Mesendoderm (in vitro differentiated cells): Measurements from ENCODE around the gene SLC12A7.

Source experiments
- DNase-seq: peaks from one replicate; pipeline ENCODE4 v3.0.0; 2013
- H2AK5ac ChIP-seq: 2 replicates; pipeline ENCODE4 v1.6.1; 2013; ENCODE audit warnings: low read length, inconsistent platforms
- H2BK120ac ChIP-seq: 2 replicates; pipeline ENCODE4 v1.6.1; 2013; ENCODE audit warnings: low read depth, mild to moderate bottlenecking, low read length, moderate library complexity, mixed read lengths
- H2BK15ac ChIP-seq: replicated peaks from 2 replicates; pipeline ENCODE4 v1.6.1; 2013; ENCODE audit warnings: low read depth, mild to moderate bottlenecking, moderate library complexity
- H2BK5ac ChIP-seq: 2 replicates; pipeline ENCODE4 v1.6.1; 2013; ENCODE audit warnings: low read length, inconsistent platforms
- H3K18ac ChIP-seq: 2 replicates; pipeline ENCODE4 v1.6.1; 2013; ENCODE audit warnings: mild to moderate bottlenecking, low read length, mixed read lengths
- H3K23ac ChIP-seq: one replicate; pipeline ENCODE4 v1.6.1; 2013; ENCODE audit warnings: low read length
- H3K27ac ChIP-seq: 2 replicates; pipeline ENCODE4 v1.5.1; 2013; ENCODE audit warnings: low read depth, mild to moderate bottlenecking, inconsistent platforms, low read length, moderate library complexity
- H3K27me3 ChIP-seq: 2 replicates; pipeline ENCODE4 v1.6.1; 2013; ENCODE audit warnings: low read length, control low read depth, mild to moderate bottlenecking, inconsistent platforms; ENCODE audit not compliant: insufficient read depth, poor library complexity
- H3K36me3 ChIP-seq: 2 replicates; pipeline ENCODE4 v1.6.1; 2013; ENCODE audit warnings: low read length, inconsistent platforms; ENCODE audit not compliant: control insufficient read depth, insufficient read depth
- H3K4ac ChIP-seq: one replicate; pipeline ENCODE4 v1.6.1; 2013; ENCODE audit warnings: low read depth, mild to moderate bottlenecking, low read length, moderate library complexity
- H3K4me1 ChIP-seq: 2 replicates; pipeline ENCODE4 v1.6.1; 2013; ENCODE audit warnings: low read depth, low read length, inconsistent platforms; ENCODE audit not compliant: control insufficient read depth
- H3K4me2 ChIP-seq: 2 replicates; pipeline ENCODE4 v1.6.1; 2013; ENCODE audit warnings: low read length
- H3K4me3 ChIP-seq: 2 replicates; pipeline ENCODE4 v1.5.1; 2013; ENCODE audit warnings: mild to moderate bottlenecking, low read length
- H3K56ac ChIP-seq: one replicate; pipeline ENCODE4 v1.6.1; 2013; ENCODE audit warnings: low read length
- H3K79me1 ChIP-seq: 2 replicates; pipeline ENCODE4 v1.6.1; 2013; ENCODE audit warnings: low read length, inconsistent platforms
- H3K79me2 ChIP-seq: 2 replicates; pipeline ENCODE4 v1.6.1; 2013; ENCODE audit warnings: mild to moderate bottlenecking, low read length; ENCODE audit not compliant: control insufficient read depth, insufficient read depth
- H3K9ac ChIP-seq: 2 replicates; pipeline ENCODE4 v1.6.1; 2013; ENCODE audit warnings: low read length, inconsistent platforms
- H4K5ac ChIP-seq: one replicate; pipeline ENCODE4 v1.6.1; 2013; ENCODE audit warnings: low read length
- H4K8ac ChIP-seq: one replicate; pipeline ENCODE4 v1.6.1; 2013; ENCODE audit warnings: low read depth, mild to moderate bottlenecking, control low read depth, low read length, moderate library complexity
- WGBS: extraction: QIAGEN DNeasy Blood & Tissue Kit; methylation state at CpG from one replicate; pipeline ENCODE4 v1.1.7; 2013; ENCODE audit warnings: low lambda C conversion rate, missing lambda C conversion rate; ENCODE audit not compliant: insufficient coverage; ENCODE audit errors: extremely low coverage; 5-methylcytosine and 5-hydroxymethylcytosine counted together

The SLC12A7 gene

GRCh38 chr5:1143670-1143951 lies 31.7 kb upstream of the SLC12A7 start:
- Histone ChIP-seq H3K9ac (no peak overlapping the region), H4K8ac (no peak overlapping the region), H2BK5ac (no peak overlapping the region), H2BK120ac (no peak overlapping the region), H3K4ac (no peak overlapping the region), H2AK5ac (peak overlapping the region; percentile 69), H3K79me1 (no peaks in the 10 kb centered on the region), H3K4me3 (no peak overlapping the region), H3K79me2 (no peaks in the 10 kb centered on the region), H4K5ac (no peak overlapping the region), H3K4me1 (peaks cover 8% of the 10 kb centered on the region), H2BK15ac (no peak overlapping the region), H3K36me3 (no peaks in the 10 kb centered on the region), H3K27ac (no peak overlapping the region), H3K23ac (no peak overlapping the region), H3K4me2 (no peak overlapping the region), H3K56ac (peak overlapping the region; percentile 5), H3K27me3 (no peaks in the 10 kb centered on the region), H3K18ac (no peak overlapping the region)
- WGBS: no CpG with 5 or more reads among the region's 7 CpGs
- DNase-seq: no peak

- Histone ChIP-seq H3K18ac (no peak overlapping the region), H3K27me3 (no peaks in the 10 kb centered on the region), H3K4me1 (peaks cover 8% of the 10 kb centered on the region)
Observed at GRCh38 chr5:1142886-1143669, 31.2 kb upstream of the SLC12A7 start.

GRCh38 chr5:1141834-1142233 lies 30.0 kb upstream of the SLC12A7 start:
- no peak overlapping the region for H2BK5ac ChIP-seq
- no peak overlapping the region for H3K4me2 ChIP-seq
- H3K56ac ChIP-seq: no peak overlapping the region
- H2BK15ac ChIP-seq: no peak overlapping the region
- no peak overlapping the region for H2BK120ac ChIP-seq
- no peak overlapping the region for H3K18ac ChIP-seq
- H3K4me1 ChIP-seq: peaks cover 8% of the 10 kb centered on the region
- no peaks in the 10 kb centered on the region for H3K79me1 ChIP-seq
- no peak overlapping the region for H3K9ac ChIP-seq
- H3K79me2 ChIP-seq: no peaks in the 10 kb centered on the region
- WGBS: no CpG with 5 or more reads among the region's 6 CpGs
- DNase-seq: no peak
- H3K27me3 ChIP-seq: no peaks in the 10 kb centered on the region
- H3K23ac ChIP-seq: no peak overlapping the region
- no peak overlapping the region for H3K4ac ChIP-seq
- no peak overlapping the region for H3K27ac ChIP-seq
- no peak overlapping the region for H2AK5ac ChIP-seq
- no peaks in the 10 kb centered on the region for H3K36me3 ChIP-seq
- H3K4me3 ChIP-seq: no peak overlapping the region
- H4K5ac ChIP-seq: no peak overlapping the region
- no peak overlapping the region for H4K8ac ChIP-seq

More at GRCh38 chr5:1142886-1143669, 31.2 kb upstream of the SLC12A7 start:
- no peak overlapping the region for H2BK120ac ChIP-seq
- no peak overlapping the region for H3K23ac ChIP-seq
- no peaks in the 10 kb centered on the region for H3K79me1 ChIP-seq
- no peak overlapping the region for H4K8ac ChIP-seq
- H2BK5ac ChIP-seq: no peak overlapping the region
- H3K9ac ChIP-seq: no peak overlapping the region
- no peaks in the 10 kb centered on the region for H3K36me3 ChIP-seq
- peak overlapping the region; percentile 69 for H2AK5ac ChIP-seq
- H2BK15ac ChIP-seq: no peak overlapping the region
- no peaks in the 10 kb centered on the region for H3K79me2 ChIP-seq
- no peak for DNase-seq
- H3K4me2 ChIP-seq: no peak overlapping the region
- H3K56ac ChIP-seq: peak overlapping the region; percentile 5
- no peak overlapping the region for H4K5ac ChIP-seq
- no peak overlapping the region for H3K4ac ChIP-seq
- no peak overlapping the region for H3K4me3 ChIP-seq
- H3K27ac ChIP-seq: no peak overlapping the region
- WGBS: no CpG with 5 or more reads among the region's 34 CpGs

- Histone ChIP-seq H3K9ac (no peak overlapping the region), H3K27ac (no peak overlapping the region), H3K36me3 (no peaks in the 10 kb centered on the region), H4K8ac (no peak overlapping the region), H3K56ac (no peak overlapping the region), H2BK120ac (no peak overlapping the region), H3K79me2 (no peaks in the 10 kb centered on the region), H2AK5ac (peak overlapping the region; percentile 18), H3K4me3 (no peak overlapping the region), H3K27me3 (no peaks in the 10 kb centered on the region), H3K4me2 (no peak overlapping the region), H3K4me1 (peaks cover 5% of the 10 kb centered on the region), H4K5ac (no peak overlapping the region), H3K4ac (no peak overlapping the region), H3K23ac (no peak overlapping the region), H2BK15ac (no peak overlapping the region), H2BK5ac (no peak overlapping the region), H3K79me1 (no peaks in the 10 kb centered on the region), H3K18ac (no peak overlapping the region)
- no CpG with 5 or more reads among the region's 15 CpGs for WGBS
- DNase-seq: no peak
Observed at GRCh38 chr5:1140818-1141189, 28.9 kb upstream of the SLC12A7 start.

GRCh38 chr5:1140171-1140817 lies 28.4 kb upstream of the SLC12A7 start:
- Histone ChIP-seq H4K8ac (no peak overlapping the region), H2BK15ac (no peak overlapping the region), H3K27me3 (no peaks in the 10 kb centered on the region), H3K9ac (no peak overlapping the region), H4K5ac (no peak overlapping the region), H3K27ac (no peak overlapping the region), H3K56ac (no peak overlapping the region), H3K18ac (no peak overlapping the region), H3K36me3 (no peaks in the 10 kb centered on the region), H3K4ac (no peak overlapping the region), H2AK5ac (peak overlapping the region; percentile 18), H2BK5ac (no peak overlapping the region), H2BK120ac (no peak overlapping the region), H3K79me2 (no peaks in the 10 kb centered on the region), H3K4me3 (no peak overlapping the region), H3K4me1 (peaks cover 4% of the 10 kb centered on the region), H3K23ac (no peak overlapping the region), H3K4me2 (no peak overlapping the region), H3K79me1 (no peaks in the 10 kb centered on the region)
- peak; percentile 55 for DNase-seq
- WGBS: no CpG with 5 or more reads among the region's 23 CpGs
